CMK (cell line): ENCODE measurements around the gene SLC37A1.
"Not testable (repeated sequence)": the region's sequence is repeated elsewhere in the genome, so short reads cannot be mapped to it uniquely, and the experiment has no call there.

Source experiments
- DNase-seq: peaks from one replicate; pipeline ENCODE4 v3.0.0-alpha.2; 2010; ENCODE audit warnings: low read depth

The SLC37A1 gene

GRCh38 chr21:42619166-42619565 is 105.5 kb downstream of the SLC37A1 start:
- no peak for DNase-seq

GRCh38 chr21:42619841-42620240 is 106.2 kb downstream of the SLC37A1 start:
- no peak for DNase-seq

- no peak for DNase-seq
These were observed 107.6 kb downstream of the SLC37A1 start for GRCh38 chr21:42621166-42621818.

DNA sequence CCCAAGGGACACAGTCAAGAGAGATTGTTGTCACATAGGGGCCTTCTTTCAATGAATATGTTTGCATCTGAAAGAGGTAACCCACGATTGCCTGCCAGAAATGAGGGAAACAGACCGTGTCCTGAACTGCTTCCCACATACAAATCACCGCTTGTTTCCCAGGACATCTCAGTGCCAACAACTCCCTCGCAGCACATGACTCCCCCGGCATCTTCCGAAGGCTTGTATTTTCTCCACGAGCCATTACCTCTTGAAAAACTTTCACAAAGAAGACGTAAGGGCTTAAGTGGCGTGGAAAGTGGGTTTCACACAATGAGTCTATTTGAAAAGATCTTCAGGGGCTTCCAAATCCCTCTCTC is 108.1 kb downstream of the SLC37A1 start:
- DNase-seq: no peak

DNA sequence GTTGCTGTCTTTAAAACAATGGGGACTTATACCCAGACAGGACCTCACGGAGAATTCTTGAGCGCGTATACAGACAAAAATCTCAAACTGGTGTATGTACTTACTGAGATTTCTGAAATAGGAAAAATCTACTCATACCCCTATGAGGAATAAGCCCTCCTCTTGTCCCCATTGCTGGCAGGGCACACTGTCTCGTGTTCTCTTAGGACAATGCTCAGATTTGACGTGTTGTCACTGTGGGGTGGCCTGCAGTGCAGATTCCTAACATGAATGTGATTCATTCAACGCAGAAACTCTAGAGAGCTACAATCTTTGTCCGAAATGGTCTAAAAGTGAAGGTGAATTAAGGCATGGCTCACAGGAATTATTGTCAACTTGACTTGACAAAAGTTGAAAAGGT is 108.6 kb downstream of the SLC37A1 start:
- DNase-seq: no peak

- DNase-seq: no peak
These were observed 110.0 kb downstream of the SLC37A1 start for GRCh38 chr21:42623694-42624093.

- no peak for DNase-seq
These were observed 110.6 kb downstream of the SLC37A1 start for GRCh38 chr21:42624095-42624790.

- no peak for DNase-seq
These were observed 111.3 kb downstream of the SLC37A1 start for GRCh38 chr21:42624936-42625335.

GRCh38 chr21:42626171-42626570 is 112.5 kb downstream of the SLC37A1 start:
- DNase-seq: no peak

GRCh38 chr21:42627527-42628289 is 114.1 kb downstream of the SLC37A1 start:
- DNase-seq: no peak

- not testable (repeated sequence) for DNase-seq
These were observed 114.9 kb downstream of the SLC37A1 start for GRCh38 chr21:42628466-42629061.

GRCh38 chr21:42629933-42630589 is 116.4 kb downstream of the SLC37A1 start:
- DNase-seq: no peak

DNA sequence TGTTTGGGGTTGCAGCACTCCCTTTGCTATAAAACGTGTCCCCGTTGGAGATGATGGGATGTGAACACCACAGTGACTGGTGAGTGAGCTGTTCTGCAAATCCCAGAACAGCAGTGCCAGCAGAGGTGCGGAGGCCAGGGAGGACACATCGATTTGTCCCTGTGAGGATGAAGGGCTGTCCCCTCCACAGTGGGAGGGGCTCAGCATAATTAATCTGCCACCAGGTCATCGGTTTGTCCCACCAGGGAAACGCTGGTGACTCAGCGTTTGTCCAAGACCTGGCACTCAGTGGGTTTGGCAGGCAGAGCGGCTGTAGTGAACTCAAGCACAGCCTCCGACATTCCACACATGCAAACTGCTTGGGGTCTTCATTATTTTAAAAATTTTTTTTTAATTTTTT is 117.0 kb downstream of the SLC37A1 start:
- DNase-seq: no peak
